ENCODE results near the gene AP2M1. TPM values are rescaled to one million over a fixed set of nuclear protein-coding genes. Genes with fewer than 3 reads are reported as not detected.

Gene AP2M1
- total RNA-seq, 1 experiment from 2014 or later, result 353 TPM

- H3K27me3 ChIP-seq (ENCODE audit: insufficient read depth, low read length), result no peaks in the 10 kb centered on the region
- no peaks in the 10 kb centered on the region for H3K9me3 ChIP-seq (ENCODE audit: control insufficient read depth in 1 of 2, insufficient read depth in 1 of 2, low read depth in 1 of 2, low read length in 2 of 2)
- H4K20me1 ChIP-seq (ENCODE audit: insufficient read depth), result no peaks in the 10 kb centered on the region
- no TSS peak for BruUV-seq (replicated peaks)
- no peaks in the 10 kb centered on the region for H3K9me2 ChIP-seq (ENCODE audit: insufficient read depth)
- H3K27ac ChIP-seq (ENCODE audit: low read depth, low read length), result no peak overlapping the region
- ChIA-PET POLR2A (interaction anchor here (0.6 kb wide), 1 partner anchor 10 kb away, joined by 5 read pairs; no protein-coding TSS in a partner anchor), CTCF (interaction anchor here (1.5 to 2.0 kb wide), 4 partner anchors 8 to 248 kb away, joined by 3 to 7 read pairs (median 4); partner anchors contain the start of gene EIF2B5), RAD21 (ENCODE audit: low non-redundant PET in 1 of 2, low total read pairs in 2 of 2, uncharacterized antibody in 2 of 2, unreplicated experiment in 2 of 2) (no interaction called here)
- H2AFZ ChIP-seq (ENCODE audit: low read depth, low read length, poor library complexity, severe bottlenecking), result no peak overlapping the region
- H3K9ac ChIP-seq (ENCODE audit: low read length), result no peak overlapping the region
- intact Hi-C loops (cut with micrococcal nuclease), result no loop called here
- TF ChIP-seq JUND (IDR thresholded peaks at IDR 0.05) (no peak), ZNF274 (IDR thresholded peaks at IDR 0.05; ENCODE audit: low read depth, low read length) (no peak), CBX3 (IDR thresholded peaks at IDR 0.05; ENCODE audit: low read depth) (no peak), POLR2A (IDR thresholded peaks at IDR 0.05; ENCODE audit: borderline replicate concordance, extremely low read depth, insufficient read depth, insufficient read length) (no peak), ZBTB33 (IDR thresholded peaks at IDR 0.05; ENCODE audit: extremely low read depth, insufficient replicate concordance, low read length) (no peak), ELF1 (IDR thresholded peaks at IDR 0.05; ENCODE audit: borderline replicate concordance, low read depth) (no peak), EZH2 (IDR thresholded peaks at IDR 0.05) (no peak), EZH2phosphoT487 (IDR thresholded peaks at IDR 0.05; ENCODE audit: borderline replicate concordance) (no peak), SRF (IDR thresholded peaks at IDR 0.05; ENCODE audit: low read depth) (no peak), CTCF (IDR thresholded peaks at IDR 0.05 in 2 of 3, conservative IDR thresholded peaks at IDR 0.05 in 1 of 3; ENCODE audit: borderline replicate concordance in 1 of 3, insufficient read depth in 1 of 3, low read depth in 2 of 3, low read length in 2 of 3) (no peak), POLR2AphosphoS5 (IDR thresholded peaks at IDR 0.05; ENCODE audit: low read depth, low read length) (no peak), REST (IDR thresholded peaks at IDR 0.05; ENCODE audit: low read depth) (no peak), CEBPB (IDR thresholded peaks at IDR 0.05; ENCODE audit: low read depth) (no peak), ATF3 (IDR thresholded peaks at IDR 0.05) (no peak)
- no peak overlapping the region for H3K4me2 ChIP-seq (ENCODE audit: low read length)
- ATAC-seq (no peak), DNase-seq (ENCODE audit: low read depth, low spot score) (no peak)
- no peak overlapping the region for H3K4me3 ChIP-seq (replicated peaks in 1 of 2; ENCODE audit: low read depth in 1 of 2, low read length in 2 of 2)
- peaks cover 18% of the 10 kb centered on the region for H3K79me2 ChIP-seq (ENCODE audit: insufficient read depth, low read length)
- 0 out of 4 replicates have a peak, but pooled peaks cover 0 to 8% of the 10 kb centered on the region in 2 experiments for H3K4me1 ChIP-seq (ENCODE audit: control insufficient read depth in 1 of 2, insufficient read depth in 2 of 2, low read length in 2 of 2)
- H3K36me3 ChIP-seq (ENCODE audit: control insufficient read depth in 1 of 2, insufficient read depth in 2 of 2, low read length in 2 of 2), result peaks cover 38 to 47% of the 10 kb centered on the region in 2 experiments
Observed at GRCh38 chr3:184143327-184143726, 31.3 kb upstream of the AP2M1 start.

All from HCT116 (cell line).